Stimulated activated CD8-positive, alpha-beta memory T cell treated with anti-CD3 and anti-CD28 coated beads, Interleukin-7, amount 100 ng/mL, for 4 hours (primary cell): ENCODE data around the gene CNTN2.

Experiments
- DNase-seq, 2 donors: peaks; one replicate each; pipeline ENCODE4 v3.0.0-alpha.2; 2020; ENCODE audit warnings: low read depth in 2 of 2

CNTN2 gene

GRCh38 chr1:205122489-205122882 lies 79.5 kb downstream of the CNTN2 start:
- DNase-seq = no peak

DNA sequence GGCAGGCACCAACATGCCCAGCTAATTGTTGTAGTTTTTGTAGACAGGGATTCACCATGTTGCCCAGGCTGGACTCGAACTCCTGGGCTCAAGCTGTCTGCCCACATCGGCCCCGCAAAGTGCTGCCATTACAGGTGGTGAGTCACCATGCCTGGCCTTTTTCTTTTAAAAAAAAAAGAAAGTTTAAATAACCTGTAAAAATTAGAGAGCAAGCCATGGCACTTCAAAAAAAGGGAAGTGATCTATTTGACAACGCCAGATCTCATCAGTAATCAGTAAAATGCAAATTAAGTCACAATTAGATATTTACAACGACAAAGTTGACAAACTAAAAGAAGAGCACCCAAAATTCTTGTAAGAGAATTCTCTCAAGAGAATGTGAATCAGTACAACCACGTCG lies 81.7 kb downstream of the CNTN2 start:
- no peak for DNase-seq

DNA sequence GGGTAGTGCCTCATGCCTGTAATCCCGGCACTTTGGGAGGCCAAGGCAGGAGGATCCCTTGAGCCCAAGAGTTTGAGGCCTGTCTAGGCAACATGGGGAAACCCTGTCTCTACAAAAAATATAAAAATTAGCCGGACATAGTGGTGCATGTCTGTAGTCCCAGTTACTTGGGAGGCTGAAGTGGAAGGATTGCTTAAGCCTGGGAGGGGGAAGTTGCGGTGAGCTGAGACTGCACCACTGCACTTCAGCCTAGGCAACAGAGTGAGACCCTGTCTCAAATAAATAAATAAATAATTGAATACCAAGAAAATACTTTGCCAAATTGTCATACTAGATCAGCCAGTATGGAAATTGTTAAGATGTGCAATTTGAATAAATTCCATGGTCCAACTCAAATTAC lies 84.6 kb downstream of the CNTN2 start:
- DNase-seq = no peak
